HG02970 (cell line): Measurements from ENCODE around the gene ENO3.
A peak's percentile ranks its signal among the peaks of the same experiment; 100 is the strongest.

ENCODE experiments used
- ATAC-seq: cut with Tn5 transposase; IDR thresholded peaks from one replicate; pipeline ENCODE4 v1.9.1; 2021; ENCODE audit warnings: mild to moderate bottlenecking, moderate library complexity, moderate number of reproducible peaks; ENCODE audit not compliant: unreplicated experiment, low FRiP score

ENO3 gene

GRCh38 chr17:4935650-4936049 is 15.3 kb upstream of the ENO3 start:
- ATAC-seq, result no peak

GRCh38 chr17:4936436-4936835 is 14.5 kb upstream of the ENO3 start:
- no peak for ATAC-seq

- ATAC-seq, result no peak
These were observed 13.4 kb upstream of the ENO3 start for GRCh38 chr17:4937553-4937952.

GRCh38 chr17:4938069-4938491 is 12.8 kb upstream of the ENO3 start:
- ATAC-seq, result no peak

GRCh38 chr17:4938688-4939545 is 12.0 kb upstream of the ENO3 start:
- no peak for ATAC-seq

GRCh38 chr17:4939546-4939795 is 11.4 kb upstream of the ENO3 start:
- ATAC-seq, result no peak

GRCh38 chr17:4939796-4940554 is 10.9 kb upstream of the ENO3 start, which contains the start of the genes RNF167 and SLC25A11:
RNF167 (plus strand) TSS chr17:4940268; CDS start chr17:4940910, 642 bp downstream.
SLC25A11 (minus strand) TSS chr17:4940046; CDS start chr17:4939910, 136 bp downstream.
- peak; percentile 81 for ATAC-seq

- no peak for ATAC-seq
These were observed 10.2 kb upstream of the ENO3 start for GRCh38 chr17:4940555-4941318.

GRCh38 chr17:4941319-4941610 is 9.7 kb upstream of the ENO3 start:
- no peak for ATAC-seq

GRCh38 chr17:4942760-4943508 is 8.0 kb upstream of the ENO3 start:
- ATAC-seq, result no peak

GRCh38 chr17:4944163-4944553 is 6.8 kb upstream of the ENO3 start:
- no peak for ATAC-seq

GRCh38 chr17:4944554-4945175 is 6.3 kb upstream of the ENO3 start:
- no peak for ATAC-seq

- ATAC-seq, result no peak
These were observed 5.6 kb upstream of the ENO3 start for GRCh38 chr17:4945176-4945943.

GRCh38 chr17:4945944-4946280 is 5.0 kb upstream of the ENO3 start:
- ATAC-seq, result no peak

GRCh38 chr17:4946312-4946976 is 4.5 kb upstream of the ENO3 start:
- no peak for ATAC-seq

- ATAC-seq, result no peak
These were observed 3.9 kb upstream of the ENO3 start for GRCh38 chr17:4947010-4947410.

GRCh38 chr17:4947411-4948165 is 3.3 kb upstream of the ENO3 start:
- peak; percentile 8 for ATAC-seq
